Neural cell (in vitro differentiated cells): ENCODE results near the gene NME9. TPM values are rescaled to one million over a fixed set of nuclear protein-coding genes. Genes with fewer than 3 reads are reported as not detected.

Experiments used
- H2AFZ ChIP-seq: fragments of 200-600, 300-800 bp; sonication (generic), shearing (Covaris generic); 2 replicates; pipeline ENCODE4 v1.6.0; 2014; ENCODE audit warnings: low read depth, mild to moderate bottlenecking, antibody characterized with exemption, low read length, moderate library complexity
- H3F3A ChIP-seq: fragments of 200-600 bp; shearing (Covaris generic); 2 replicates; pipeline ENCODE4 v1.6.1; 2016; ENCODE audit warnings: mild to moderate bottlenecking, moderate library complexity, mixed read lengths, antibody characterized with exemption, low read length; ENCODE audit not compliant: insufficient read depth, poor library complexity, severe bottlenecking
- H3K27ac ChIP-seq: fragments of 200-600, 300-800 bp; sonication (generic), shearing (Covaris generic); 2 replicates; pipeline ENCODE4 v1.5.1; 2014; ENCODE audit warnings: mild to moderate bottlenecking, low read length, moderate library complexity
- H3K27me3 ChIP-seq: fragments of 300-800, 200-600 bp; sonication (generic), shearing (Covaris generic); 2 replicates; pipeline ENCODE4 v1.6.0; 2014; ENCODE audit warnings: mild to moderate bottlenecking, low read depth, low read length, moderate library complexity; ENCODE audit not compliant: insufficient read depth
- H3K36me3 ChIP-seq: fragments of 300-800, 200-600 bp; sonication (generic), shearing (Covaris generic); 2 replicates; pipeline ENCODE4 v1.5.1; 2014; ENCODE audit warnings: mild to moderate bottlenecking, antibody characterized with exemption, low read length, moderate library complexity; ENCODE audit not compliant: insufficient read depth
- H3K4me2 ChIP-seq: fragments of 300-800, 200-600 bp; sonication (generic), shearing (Covaris generic); 2 replicates; pipeline ENCODE4 v1.6.0; 2014; ENCODE audit warnings: mild to moderate bottlenecking, low read length
- H3K4me3 ChIP-seq: fragments of 300-800, 200-600 bp; sonication (generic), shearing (Covaris generic); 2 replicates; pipeline ENCODE4 v1.5.1; 2014; ENCODE audit warnings: mild to moderate bottlenecking, low read length, moderate library complexity
- H3K79me2 ChIP-seq: fragments of 200-600 bp; shearing (Covaris generic); replicated peaks from 2 replicates; pipeline ENCODE4 v1.6.0; 2014; ENCODE audit warnings: mild to moderate bottlenecking, low read length, moderate library complexity; ENCODE audit not compliant: insufficient read depth
- H3K9ac ChIP-seq: fragments of 300-800, 200-600 bp; sonication (generic), shearing (Covaris generic); 2 replicates; pipeline ENCODE4 v1.6.1; 2016; ENCODE audit warnings: mild to moderate bottlenecking, low read length, mixed read lengths
- H3K9me2 ChIP-seq: fragments of 200-600 bp; shearing (Covaris generic); 2 replicates; pipeline ENCODE4 v1.6.1; 2016; ENCODE audit warnings: mild to moderate bottlenecking, low read length, mixed read lengths; ENCODE audit not compliant: insufficient read depth
- H3K9me3 ChIP-seq: fragments of 200-600, 300-800 bp; sonication (generic), shearing (Covaris generic); 2 replicates; pipeline ENCODE4 v1.6.1; 2016; ENCODE audit warnings: mild to moderate bottlenecking, mixed run types, low read length, moderate library complexity, mixed read lengths
- H4K20me1 ChIP-seq: fragments of 200-600 bp; shearing (Covaris generic); 2 replicates; pipeline ENCODE4 v1.6.1; 2016; ENCODE audit warnings: mild to moderate bottlenecking, mixed run types; ENCODE audit not compliant: insufficient read depth
- EP300 ChIP-seq: fragments of 450-650 bp; conservative IDR thresholded peaks from 2 replicates; pipeline ENCODE4 v1.6.1; 2014; ENCODE audit warnings: antibody characterized with exemption, mild to moderate bottlenecking, moderate library complexity; ENCODE audit not compliant: poor library complexity, severe bottlenecking
- EZH2 ChIP-seq: fragments of 200-600, 300-800 bp; shearing (Covaris generic), sonication (generic); IDR thresholded peaks from 2 replicates; pipeline ENCODE4 v1.6.1; 2014; ENCODE audit warnings: antibody characterized with exemption, low read length, borderline replicate concordance, mild to moderate bottlenecking; ENCODE audit not compliant: insufficient read depth, poor library complexity, severe bottlenecking
- MXI1 ChIP-seq: fragments of 450-650 bp; conservative IDR thresholded peaks from 2 replicates; pipeline ENCODE4 v1.6.1; 2014; ENCODE audit warnings: antibody characterized with exemption, mild to moderate bottlenecking; ENCODE audit not compliant: poor library complexity, severe bottlenecking
- POLR2AphosphoS5 ChIP-seq: IDR thresholded peaks from 2 replicates; pipeline ENCODE4 v1.6.1; 2012
- RAD21 ChIP-seq: fragments of 450-650 bp; conservative IDR thresholded peaks from 2 replicates; pipeline ENCODE4 v1.6.1; 2014; ENCODE audit warnings: antibody characterized with exemption, mild to moderate bottlenecking, moderate library complexity
- SMC3 ChIP-seq: fragments of 450-650 bp; conservative IDR thresholded peaks from 2 replicates; pipeline ENCODE4 v1.6.1; 2014; ENCODE audit warnings: antibody characterized with exemption, mild to moderate bottlenecking, moderate library complexity; ENCODE audit not compliant: poor library complexity
- TAF1 ChIP-seq: IDR thresholded peaks from 2 replicates; pipeline ENCODE4 v1.6.1; 2012; ENCODE audit warnings: low read depth
- polyA plus RNA-seq: library from polyadenylated mRNA; depleted of rRNA; stranded (reverse); fragments of >200 nt; gene quantifications from 2 replicates; pipeline ENCODE4 v1.2.3, GENCODE V29; 2014
- TF ChIP-seq, protein P1 (sequence below): IDR thresholded peaks from 2 replicates; pipeline ENCODE4 v1.6.1; 2012; ENCODE audit warnings: borderline replicate concordance
- TF ChIP-seq, protein P2 (sequence below): fragments of 450-650 bp; IDR thresholded peaks from 2 replicates; pipeline ENCODE4 v1.5.1; 2014; ENCODE audit warnings: antibody characterized with exemption, mild to moderate bottlenecking, moderate library complexity; ENCODE audit not compliant: poor library complexity, severe bottlenecking

NME9 gene
- polyA plus RNA-seq, 1 donor from 2014 or later: 17.4 TPM

DNA sequence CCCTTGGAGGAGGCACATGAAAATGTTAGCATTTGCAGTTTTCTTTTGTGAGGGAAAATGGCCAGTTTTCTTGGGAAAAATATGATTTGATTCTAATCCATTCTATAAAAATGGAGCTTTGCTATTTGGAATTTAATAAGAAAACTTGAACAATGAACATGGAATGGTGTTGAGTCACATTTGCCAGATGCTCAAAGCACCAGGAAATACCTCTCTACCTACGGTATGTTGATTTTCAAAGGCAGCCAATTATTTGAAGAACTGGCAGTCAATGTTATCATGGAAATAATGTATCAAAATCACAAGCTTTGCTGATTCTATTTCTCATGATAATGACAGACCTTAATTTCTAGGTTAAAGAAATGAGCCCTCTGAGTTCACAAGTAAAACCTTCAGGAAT, 14.9 kb downstream of the NME9 start:
- no peak overlapping the region for H3K4me3 ChIP-seq
- no peak overlapping the region for H2AFZ ChIP-seq
- H3K27ac ChIP-seq: no peak overlapping the region
- H3K79me2 ChIP-seq: no peaks in the 10 kb centered on the region
- H3K9me3 ChIP-seq: no peaks in the 10 kb centered on the region
- TF ChIP-seq EP300: no peak
- TF ChIP-seq, protein P1, sequence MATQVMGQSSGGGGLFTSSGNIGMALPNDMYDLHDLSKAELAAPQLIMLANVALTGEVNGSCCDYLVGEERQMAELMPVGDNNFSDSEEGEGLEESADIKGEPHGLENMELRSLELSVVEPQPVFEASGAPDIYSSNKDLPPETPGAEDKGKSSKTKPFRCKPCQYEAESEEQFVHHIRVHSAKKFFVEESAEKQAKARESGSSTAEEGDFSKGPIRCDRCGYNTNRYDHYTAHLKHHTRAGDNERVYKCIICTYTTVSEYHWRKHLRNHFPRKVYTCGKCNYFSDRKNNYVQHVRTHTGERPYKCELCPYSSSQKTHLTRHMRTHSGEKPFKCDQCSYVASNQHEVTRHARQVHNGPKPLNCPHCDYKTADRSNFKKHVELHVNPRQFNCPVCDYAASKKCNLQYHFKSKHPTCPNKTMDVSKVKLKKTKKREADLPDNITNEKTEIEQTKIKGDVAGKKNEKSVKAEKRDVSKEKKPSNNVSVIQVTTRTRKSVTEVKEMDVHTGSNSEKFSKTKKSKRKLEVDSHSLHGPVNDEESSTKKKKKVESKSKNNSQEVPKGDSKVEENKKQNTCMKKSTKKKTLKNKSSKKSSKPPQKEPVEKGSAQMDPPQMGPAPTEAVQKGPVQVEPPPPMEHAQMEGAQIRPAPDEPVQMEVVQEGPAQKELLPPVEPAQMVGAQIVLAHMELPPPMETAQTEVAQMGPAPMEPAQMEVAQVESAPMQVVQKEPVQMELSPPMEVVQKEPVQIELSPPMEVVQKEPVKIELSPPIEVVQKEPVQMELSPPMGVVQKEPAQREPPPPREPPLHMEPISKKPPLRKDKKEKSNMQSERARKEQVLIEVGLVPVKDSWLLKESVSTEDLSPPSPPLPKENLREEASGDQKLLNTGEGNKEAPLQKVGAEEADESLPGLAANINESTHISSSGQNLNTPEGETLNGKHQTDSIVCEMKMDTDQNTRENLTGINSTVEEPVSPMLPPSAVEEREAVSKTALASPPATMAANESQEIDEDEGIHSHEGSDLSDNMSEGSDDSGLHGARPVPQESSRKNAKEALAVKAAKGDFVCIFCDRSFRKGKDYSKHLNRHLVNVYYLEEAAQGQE: no peak
- TF ChIP-seq RAD21: no peak
- TF ChIP-seq EZH2: no peak
- no peaks in the 10 kb centered on the region for H3K36me3 ChIP-seq
- no peaks in the 10 kb centered on the region for H3K9me2 ChIP-seq
- no peaks in the 10 kb centered on the region for H3K27me3 ChIP-seq
- no peak overlapping the region for H3K4me2 ChIP-seq
- no peaks in the 10 kb centered on the region for H3F3A ChIP-seq
- no peaks in the 10 kb centered on the region for H4K20me1 ChIP-seq
- no peak overlapping the region for H3K9ac ChIP-seq

DNA sequence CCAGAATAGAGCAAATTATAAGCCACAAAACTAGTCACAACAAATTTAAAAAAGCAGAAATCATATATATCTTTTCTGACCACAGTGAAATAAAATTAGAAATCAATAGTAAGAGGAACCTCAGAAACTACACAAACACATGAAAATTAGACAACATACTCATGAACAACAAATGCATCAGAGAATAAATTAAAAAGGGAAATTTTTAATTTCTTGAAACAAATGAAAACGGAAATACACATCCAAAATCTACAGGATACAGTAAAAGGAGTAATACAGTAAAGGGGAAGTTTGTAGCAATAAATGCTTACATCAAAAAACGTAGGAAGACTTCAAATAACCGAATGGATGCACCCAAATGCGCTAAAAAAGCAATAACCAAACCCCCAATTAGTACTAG, 19.2 kb downstream of the NME9 start:
- no peak overlapping the region for H3K4me3 ChIP-seq
- H3K27me3 ChIP-seq: no peaks in the 10 kb centered on the region
- no peaks in the 10 kb centered on the region for H3K79me2 ChIP-seq
- no peak for TF ChIP-seq TAF1
- no peak for TF ChIP-seq SMC3
- TF ChIP-seq POLR2AphosphoS5: no peak
- no peak for TF ChIP-seq EZH2
- TF ChIP-seq, protein P1: no peak
- no peak for TF ChIP-seq RAD21
- TF ChIP-seq, protein P2, sequence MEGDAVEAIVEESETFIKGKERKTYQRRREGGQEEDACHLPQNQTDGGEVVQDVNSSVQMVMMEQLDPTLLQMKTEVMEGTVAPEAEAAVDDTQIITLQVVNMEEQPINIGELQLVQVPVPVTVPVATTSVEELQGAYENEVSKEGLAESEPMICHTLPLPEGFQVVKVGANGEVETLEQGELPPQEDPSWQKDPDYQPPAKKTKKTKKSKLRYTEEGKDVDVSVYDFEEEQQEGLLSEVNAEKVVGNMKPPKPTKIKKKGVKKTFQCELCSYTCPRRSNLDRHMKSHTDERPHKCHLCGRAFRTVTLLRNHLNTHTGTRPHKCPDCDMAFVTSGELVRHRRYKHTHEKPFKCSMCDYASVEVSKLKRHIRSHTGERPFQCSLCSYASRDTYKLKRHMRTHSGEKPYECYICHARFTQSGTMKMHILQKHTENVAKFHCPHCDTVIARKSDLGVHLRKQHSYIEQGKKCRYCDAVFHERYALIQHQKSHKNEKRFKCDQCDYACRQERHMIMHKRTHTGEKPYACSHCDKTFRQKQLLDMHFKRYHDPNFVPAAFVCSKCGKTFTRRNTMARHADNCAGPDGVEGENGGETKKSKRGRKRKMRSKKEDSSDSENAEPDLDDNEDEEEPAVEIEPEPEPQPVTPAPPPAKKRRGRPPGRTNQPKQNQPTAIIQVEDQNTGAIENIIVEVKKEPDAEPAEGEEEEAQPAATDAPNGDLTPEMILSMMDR: no peak
- no peak for TF ChIP-seq EP300
- TF ChIP-seq MXI1: no peak
- H4K20me1 ChIP-seq: no peaks in the 10 kb centered on the region
- H3K9me3 ChIP-seq: peaks cover 8% of the 10 kb centered on the region
- H3K4me2 ChIP-seq: no peak overlapping the region
- no peak overlapping the region for H2AFZ ChIP-seq
- no peaks in the 10 kb centered on the region for H3K9me2 ChIP-seq
- no peaks in the 10 kb centered on the region for H3K36me3 ChIP-seq
- no peak overlapping the region for H3K9ac ChIP-seq
- H3K27ac ChIP-seq: no peak overlapping the region
- H3F3A ChIP-seq: no peaks in the 10 kb centered on the region
